ENCODE measurements around the gene ARID3B. TPM values are rescaled to one million over a fixed set of nuclear protein-coding genes. Genes with fewer than 3 reads are reported as not detected.

ARID3B gene
- total RNA-seq, 1 donor from 2014 or later = 1.6 TPM

- DNase-seq (no peak), ATAC-seq (ENCODE audit: poor library complexity) (no peak)
- intact Hi-C loops (cut with DNase I) = loop anchor here (5.0 kb wide), 1 partner anchor 71 kb away; the partner anchor contains the start of gene ARID3B
Measured at GRCh38 chr15:74613089-74613952, 72.3 kb downstream of the ARID3B start.

GRCh38 chr15:74613953-74614743 lies 73.1 kb downstream of the ARID3B start:
- DNase-seq (no peak), ATAC-seq (ENCODE audit: poor library complexity) (no peak)
- intact Hi-C loops (cut with DNase I) = loop anchor here (5.0 kb wide), 1 partner anchor 72 kb away; the partner anchor contains the start of gene ARID3B

GRCh38 chr15:74614744-74615507 lies 73.9 kb downstream of the ARID3B start:
- DNase-seq = peak; percentile 93
- intact Hi-C loops (cut with DNase I) = loop anchor here (5.0 kb wide), 1 partner anchor 73 kb away; the partner anchor contains the start of gene ARID3B
- peak; percentile 82 for ATAC-seq (ENCODE audit: poor library complexity)

GRCh38 chr15:74615508-74616365 lies 74.7 kb downstream of the ARID3B start, which contains the start of gene CLK3:
Gene CLK3 (plus strand): TSS chr15:74615836. CDS start chr15:74619197, 3,361 bp downstream.
- peak; percentile 88 for ATAC-seq (ENCODE audit: poor library complexity)
- intact Hi-C loops (cut with DNase I) = no loop called here
- DNase-seq = peak; percentile 98

GRCh38 chr15:74616366-74616939 lies 75.4 kb downstream of the ARID3B start:
- intact Hi-C loops (cut with DNase I) = no loop called here
- DNase-seq (peak; percentile 89), ATAC-seq (ENCODE audit: poor library complexity) (peak; percentile 27)

- DNase-seq (no peak), ATAC-seq (ENCODE audit: poor library complexity) (no peak)
- intact Hi-C loops (cut with DNase I) = no loop called here
Measured at GRCh38 chr15:74616996-74617395, 76.0 kb downstream of the ARID3B start.

- no peak for ATAC-seq (ENCODE audit: poor library complexity)
- no peak for DNase-seq
- intact Hi-C loops (cut with DNase I) = no loop called here
Measured at GRCh38 chr15:74618841-74619596, 78.0 kb downstream of the ARID3B start.

- intact Hi-C loops (cut with DNase I) = no loop called here
- ATAC-seq (ENCODE audit: poor library complexity) = no peak
- DNase-seq = no peak
Measured at GRCh38 chr15:74619916-74620635, 79.1 kb downstream of the ARID3B start.

- intact Hi-C loops (cut with DNase I) = no loop called here
- peak; percentile 49 for ATAC-seq (ENCODE audit: poor library complexity)
- DNase-seq = peak; percentile 76
Measured at GRCh38 chr15:74620636-74621545, 79.9 kb downstream of the ARID3B start.

GRCh38 chr15:74621546-74621920 lies 80.5 kb downstream of the ARID3B start:
- ATAC-seq (ENCODE audit: poor library complexity) (no peak), DNase-seq (no peak)
- intact Hi-C loops (cut with DNase I) = no loop called here

- intact Hi-C loops (cut with DNase I) = no loop called here
- DNase-seq = no peak
- no peak for ATAC-seq (ENCODE audit: poor library complexity)
Measured at GRCh38 chr15:74621936-74622335, 80.9 kb downstream of the ARID3B start.

GRCh38 chr15:74622758-74623157 lies 81.7 kb downstream of the ARID3B start:
- intact Hi-C loops (cut with DNase I) = no loop called here
- no peak for DNase-seq
- ATAC-seq (ENCODE audit: poor library complexity) = no peak

GRCh38 chr15:74624020-74624602 lies 83.1 kb downstream of the ARID3B start:
- ATAC-seq (ENCODE audit: poor library complexity) (no peak), DNase-seq (no peak)
- intact Hi-C loops (cut with DNase I) = no loop called here

GRCh38 chr15:74625693-74626092 lies 84.7 kb downstream of the ARID3B start:
- intact Hi-C loops (cut with DNase I) = no loop called here
- no peak for ATAC-seq (ENCODE audit: poor library complexity)
- DNase-seq = no peak

GRCh38 chr15:74626336-74626735 lies 85.3 kb downstream of the ARID3B start:
- DNase-seq (no peak), ATAC-seq (ENCODE audit: poor library complexity) (no peak)
- intact Hi-C loops (cut with DNase I) = no loop called here
